ENCODE results near the gene CROCC. TPM values are rescaled to one million over a fixed set of nuclear protein-coding genes. Genes with fewer than 3 reads are reported as not detected.

Gene CROCC
- polyA plus RNA-seq, 1 donor = 38.8 TPM

- DNase-seq = no peak
These were observed 47.9 kb downstream of the CROCC start for GRCh38 chr1:16969651-16970050.

- DNase-seq = no peak
These were observed 48.6 kb downstream of the CROCC start for GRCh38 chr1:16970132-16970910.

- peak; percentile 53 for DNase-seq
These were observed 49.8 kb downstream of the CROCC start for GRCh38 chr1:16971341-16972188.

GRCh38 chr1:16972189-16972895 is 50.6 kb downstream of the CROCC start:
- no peak for DNase-seq

GRCh38 chr1:16973215-16973614 is 51.5 kb downstream of the CROCC start:
- DNase-seq = no peak

- no peak for DNase-seq
These were observed 53.5 kb downstream of the CROCC start for GRCh38 chr1:16975211-16975610.

GRCh38 chr1:16975838-16976237 is 54.1 kb downstream of the CROCC start:
- no peak for DNase-seq

GRCh38 chr1:16976966-16977365 is 55.2 kb downstream of the CROCC start:
- no peak for DNase-seq

GRCh38 chr1:16977377-16977776 is 55.6 kb downstream of the CROCC start:
- DNase-seq = no peak

- no peak for DNase-seq
These were observed 56.4 kb downstream of the CROCC start for GRCh38 chr1:16978139-16978538.

- peak; percentile 64 for DNase-seq
These were observed 57.1 kb downstream of the CROCC start for GRCh38 chr1:16978567-16979474.

- DNase-seq = peak; percentile 65
These were observed 58.0 kb downstream of the CROCC start for GRCh38 chr1:16979475-16980327.

- peak; percentile 61 for DNase-seq
These were observed 58.9 kb downstream of the CROCC start, which contains the start of gene MFAP2 for GRCh38 chr1:16980473-16981268. MFAP2 (minus strand) TSS chr1:16980620; CDS start chr1:16978273, 2,347 bp downstream.

- DNase-seq = no peak
These were observed 59.6 kb downstream of the CROCC start for GRCh38 chr1:16981269-16981849.

GRCh38 chr1:16982902-16983301 is 61.2 kb downstream of the CROCC start:
- no peak for DNase-seq

- no peak for DNase-seq
These were observed 61.9 kb downstream of the CROCC start for GRCh38 chr1:16983649-16984048.

- peak; percentile 69 for DNase-seq
These were observed 63.0 kb downstream of the CROCC start for GRCh38 chr1:16984717-16985116.

- no peak for DNase-seq
These were observed 64.4 kb downstream of the CROCC start for GRCh38 chr1:16986113-16986512.

GRCh38 chr1:16986560-16986959 is 64.8 kb downstream of the CROCC start:
- no peak for DNase-seq

GRCh38 chr1:16986962-16987361 is 65.2 kb downstream of the CROCC start:
- DNase-seq = no peak

Data from hindlimb muscle (tissue), 1 donor.